SKM-1 treated with dmso at 0.1 percent for 144 hours (cell line): ENCODE data around the gene COPS7B.
"Not testable (repeated sequence)": the region's sequence is repeated elsewhere in the genome, so short reads cannot be mapped to it uniquely, and the experiment has no call there.

Experiments
- DNase-seq: peaks from one replicate; lab custom pipeline; 2025; ENCODE audit not compliant: unreplicated experiment; lab: John Stamatoyannopoulos, UW

COPS7B gene

DNA sequence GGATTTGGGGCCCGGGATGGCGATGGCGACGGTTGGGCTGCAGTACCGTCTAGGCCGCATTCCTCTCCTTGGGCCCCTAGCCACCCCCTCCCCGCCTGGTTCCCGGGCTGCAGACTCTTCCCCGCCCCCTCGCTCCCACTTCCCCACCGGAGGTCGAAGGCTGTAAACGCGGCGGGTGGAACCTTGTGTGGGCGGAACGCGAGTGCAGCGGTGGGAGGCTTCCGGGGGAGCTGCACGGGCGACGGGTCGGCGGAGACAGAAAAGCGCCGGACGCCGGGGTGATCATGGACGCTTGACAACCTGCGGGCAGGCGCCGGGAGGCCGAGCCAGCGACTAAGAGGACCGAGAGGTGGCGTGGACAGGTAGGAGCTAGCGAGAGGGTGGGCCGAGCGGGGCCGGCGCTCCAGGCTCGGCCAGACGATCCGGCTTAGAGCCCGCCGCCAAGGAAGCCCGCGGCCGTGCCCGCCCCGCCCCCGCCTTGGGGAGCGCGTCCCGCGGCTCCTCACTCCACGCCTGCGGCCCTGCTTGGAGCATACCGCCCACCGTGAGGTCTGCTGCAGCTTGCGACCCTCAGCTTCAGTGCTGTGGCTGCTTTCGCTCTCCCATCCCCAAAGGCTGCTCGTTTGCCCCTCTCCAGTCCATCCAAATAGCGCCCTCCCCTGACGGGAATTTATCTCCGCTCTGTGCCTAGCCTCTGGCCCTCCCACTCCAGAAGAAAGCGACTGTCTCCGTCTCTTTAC is at the start of gene COPS7B:
Gene COPS7B (plus strand): TSS at position 269 of the 740 bp plus-strand sequence. CDS start 2,126 bp downstream, outside the sequence.
- peak; percentile 79 for DNase-seq

DNA sequence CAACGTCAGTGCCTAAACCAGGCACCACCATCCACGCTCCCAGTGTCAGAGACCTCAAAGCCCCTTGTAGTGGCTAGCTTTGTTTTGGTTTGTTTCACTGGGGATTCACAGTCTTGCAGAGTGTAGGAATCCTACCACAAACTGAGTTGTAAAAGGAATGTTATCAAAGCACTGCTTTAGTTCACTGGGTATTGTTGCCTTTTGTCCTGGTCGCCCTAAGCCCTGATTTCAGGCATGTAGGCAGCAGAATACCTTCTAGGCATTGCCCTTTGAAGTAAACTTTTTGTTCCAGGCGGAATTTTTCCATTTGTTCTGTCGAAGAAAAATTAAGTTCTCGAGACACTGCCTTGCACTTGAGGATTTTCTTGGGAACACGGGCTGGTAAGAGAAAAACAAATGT is 48.5 kb upstream of the COPS7B start:
- no peak for DNase-seq

DNA sequence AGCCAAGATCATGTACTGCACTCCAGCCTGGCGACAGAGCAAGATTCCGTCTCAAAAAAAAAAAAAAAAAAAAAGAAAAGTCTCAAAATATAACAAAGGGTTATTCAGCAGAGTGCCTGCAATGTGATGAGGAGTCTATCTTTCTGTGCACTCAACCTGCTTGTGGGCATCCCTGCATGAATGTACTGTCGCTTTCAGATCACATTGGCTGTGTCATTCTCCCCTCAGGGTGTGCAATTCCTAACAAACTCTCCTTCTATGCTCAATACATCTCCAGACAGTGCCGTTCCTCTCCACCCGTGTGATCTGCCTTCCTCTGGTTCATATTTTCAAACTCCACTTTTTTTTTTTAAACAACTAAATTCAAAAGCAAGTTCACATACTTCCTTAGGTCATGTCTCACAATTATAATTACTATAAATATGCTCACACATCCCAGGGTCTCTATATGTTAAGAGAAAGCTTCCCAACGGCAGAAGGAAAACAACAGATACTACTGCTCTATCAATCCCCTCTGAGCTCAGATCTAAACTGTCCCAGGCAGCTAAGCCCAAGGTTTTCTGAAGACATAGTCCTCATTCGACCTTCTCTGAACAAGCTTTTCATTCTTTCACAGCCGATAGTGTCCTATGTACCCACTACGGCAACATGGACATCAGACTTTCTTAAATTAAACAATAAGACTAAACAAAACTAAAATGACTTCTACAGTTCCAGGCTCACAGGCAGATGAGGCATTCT is 42.7 kb upstream of the COPS7B start:
- DNase-seq: no peak

DNA sequence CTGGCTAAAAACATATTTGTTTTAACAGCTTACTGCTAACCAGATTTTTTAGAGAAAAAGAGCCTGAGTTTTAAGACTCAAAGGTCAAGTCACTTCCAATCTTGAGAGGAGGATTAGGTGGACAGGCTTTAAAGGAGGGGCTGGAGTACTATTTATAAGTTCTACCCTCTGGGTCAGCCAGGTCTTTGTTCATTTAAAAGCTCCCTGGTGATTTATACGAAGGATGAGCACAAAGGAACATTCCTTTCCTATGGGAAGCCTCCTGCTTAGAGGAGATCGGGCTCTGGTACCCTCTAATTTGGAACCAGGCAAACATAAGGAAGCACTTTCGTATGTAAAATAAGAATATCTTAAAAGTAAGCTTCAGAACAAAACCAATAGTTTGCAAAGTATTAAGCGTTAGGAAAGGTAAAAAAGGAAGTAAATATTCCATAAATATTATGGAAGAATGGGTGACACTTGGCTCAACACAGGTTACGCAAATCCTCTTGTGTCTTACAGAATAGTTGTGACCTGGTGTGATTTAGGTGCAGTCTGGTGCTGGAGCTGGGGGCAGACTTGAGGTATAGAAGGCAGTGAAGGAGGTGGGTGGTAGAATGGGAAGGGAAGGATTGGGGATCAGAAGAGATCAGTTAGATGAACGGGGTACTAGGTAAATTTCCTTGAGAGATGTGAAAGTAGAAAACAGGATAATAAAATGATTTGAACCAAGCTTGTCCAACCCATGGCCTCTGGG is 40.8 kb upstream of the COPS7B start:
- DNase-seq: no peak

DNA sequence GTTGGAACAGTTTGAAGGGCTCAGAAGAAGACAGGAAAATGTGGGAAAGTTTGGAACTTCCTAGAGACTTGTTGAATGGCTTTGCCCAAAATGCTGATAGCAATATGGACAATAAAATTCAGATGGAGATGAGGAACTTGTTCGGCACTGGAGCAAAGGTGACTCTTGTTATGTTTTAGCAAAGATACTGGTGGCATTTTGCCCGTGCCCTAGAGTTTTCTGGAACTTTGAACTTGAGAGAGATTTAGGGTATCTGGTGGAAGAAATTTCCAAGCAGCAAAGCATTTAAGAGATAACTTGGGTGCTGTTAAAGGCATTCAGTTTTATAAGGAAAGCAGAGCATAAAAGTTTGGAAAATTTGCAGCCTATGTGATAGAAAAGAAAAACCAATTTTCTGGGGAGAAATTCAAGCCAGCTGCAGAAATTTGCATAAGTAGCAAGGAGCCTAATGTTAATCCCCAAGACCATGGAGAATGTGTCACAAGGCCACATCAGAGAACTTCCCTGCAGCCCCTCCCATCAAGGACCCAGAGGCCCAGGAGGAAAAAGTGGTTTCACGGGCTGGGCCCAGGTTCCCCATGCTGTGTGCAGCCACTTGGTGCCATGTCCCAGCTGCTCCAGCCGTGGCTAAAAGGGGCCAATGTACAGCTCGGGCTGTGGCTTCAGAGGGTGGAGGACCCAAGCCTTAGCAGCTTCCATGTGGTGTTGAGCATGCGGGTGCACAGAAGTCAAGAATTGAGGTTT is 37.9 kb upstream of the COPS7B start:
- not testable (repeated sequence) for DNase-seq

DNA sequence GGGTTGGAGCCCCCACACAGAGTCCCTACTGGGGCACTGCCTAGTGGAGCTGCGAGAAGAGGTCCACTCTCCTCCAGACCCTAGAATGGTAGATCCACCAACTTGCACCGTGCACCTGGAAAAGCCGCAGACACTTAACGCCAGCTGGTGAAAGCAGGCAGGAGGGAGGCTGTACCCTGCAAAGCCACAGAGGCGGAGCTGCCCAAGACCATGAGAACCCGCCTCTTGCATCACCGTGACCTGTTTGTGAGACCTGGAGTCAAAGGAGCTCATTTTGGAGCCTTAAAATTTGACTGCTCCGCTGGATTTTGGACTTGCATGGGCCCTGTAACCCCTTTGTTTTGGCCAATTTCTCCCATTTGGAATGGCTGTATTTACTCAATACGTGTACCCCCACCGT is 37.2 kb upstream of the COPS7B start:
- not testable (repeated sequence) for DNase-seq

DNA sequence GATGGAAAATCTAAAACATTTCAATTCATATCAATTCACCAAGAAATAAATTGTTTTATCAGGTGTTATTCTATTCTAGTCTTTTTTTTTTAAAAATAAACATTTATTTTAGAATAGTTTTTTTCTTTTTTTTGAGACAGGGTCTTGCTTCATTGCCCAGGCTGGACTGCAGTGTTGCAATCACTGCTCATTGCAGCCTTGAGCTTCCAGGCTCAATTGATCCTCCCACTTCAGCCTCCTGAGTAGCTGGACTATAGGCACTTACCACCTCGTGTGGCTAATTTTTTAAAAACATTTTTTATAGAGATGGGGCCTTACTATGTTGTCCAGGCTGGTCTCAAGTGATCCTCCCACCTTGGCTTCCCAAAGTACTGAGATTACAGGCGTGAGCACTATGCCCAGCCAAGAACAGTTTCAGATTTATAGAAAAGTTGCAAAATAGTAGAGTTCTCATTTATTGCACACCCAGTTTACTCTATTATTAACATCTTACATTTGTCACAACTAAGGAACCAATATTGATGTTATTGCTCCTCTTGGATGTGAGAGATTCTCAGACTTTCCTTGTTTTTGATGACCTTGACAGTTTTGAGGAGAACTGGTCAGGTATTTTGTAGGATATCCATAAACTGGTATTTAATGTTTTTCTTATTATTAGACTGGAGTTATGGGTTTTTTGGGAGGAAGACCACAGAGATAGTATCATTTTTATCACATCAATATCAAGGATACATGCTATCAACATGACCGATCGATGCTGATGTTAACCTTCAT is 35.0 kb upstream of the COPS7B start:
- no peak for DNase-seq

DNA sequence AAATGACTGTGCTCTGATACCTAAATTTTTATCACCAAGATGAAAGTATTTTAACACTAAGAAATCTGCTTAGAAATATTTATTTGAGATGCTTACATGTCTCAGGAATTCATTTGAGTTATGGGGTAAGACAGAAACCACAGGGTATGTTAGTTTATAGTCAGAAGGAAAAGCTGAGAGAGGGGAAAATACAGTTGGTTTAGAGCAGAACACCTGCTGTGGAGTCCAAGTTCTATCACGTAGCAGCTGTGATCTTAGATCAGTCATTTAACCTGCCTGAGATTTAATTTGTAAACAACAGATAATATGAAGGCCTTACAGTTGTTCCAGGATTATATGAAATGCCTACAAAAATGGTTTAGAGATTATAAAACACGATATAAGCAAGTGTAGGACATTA is 34.2 kb upstream of the COPS7B start:
- DNase-seq: no peak

DNA sequence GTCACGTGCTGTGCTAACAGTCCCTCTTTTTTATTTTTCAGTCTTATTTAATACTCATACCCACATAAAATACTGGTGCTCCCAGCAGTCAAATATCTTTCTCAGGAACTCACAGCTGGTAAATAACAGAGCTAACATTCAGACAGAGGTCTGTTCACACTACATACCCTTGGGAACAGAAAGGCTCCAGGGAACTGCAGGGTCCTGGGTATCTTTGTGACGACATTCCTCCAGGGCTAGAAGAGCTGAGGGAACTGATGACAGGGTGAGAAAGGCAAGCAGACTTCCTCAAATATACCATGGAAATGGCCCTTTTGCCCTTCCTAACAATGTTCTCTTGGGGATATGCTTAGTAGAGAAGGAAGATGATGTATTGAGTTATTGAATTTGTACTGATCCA is 24.5 kb upstream of the COPS7B start:
- no peak for DNase-seq

DNA sequence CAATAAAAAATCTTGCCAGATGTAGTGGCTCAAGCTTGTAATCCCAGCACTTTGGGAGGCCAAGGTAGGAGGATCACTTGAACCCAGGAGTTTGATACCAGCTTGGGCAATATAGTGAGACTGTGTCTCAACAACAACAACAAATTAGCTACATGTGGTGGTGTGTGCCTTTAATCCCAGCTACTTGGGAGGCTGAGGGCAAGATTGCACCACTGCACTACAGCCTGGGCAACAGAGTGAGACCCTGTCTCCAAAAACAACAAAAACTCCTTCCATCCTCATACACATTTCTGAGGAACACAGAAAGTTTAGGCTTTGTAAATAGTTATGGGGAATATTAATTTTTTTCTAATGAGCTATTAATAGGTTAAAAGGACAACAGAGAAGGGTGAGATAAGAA is 22.1 kb upstream of the COPS7B start:
- DNase-seq: no peak

DNA sequence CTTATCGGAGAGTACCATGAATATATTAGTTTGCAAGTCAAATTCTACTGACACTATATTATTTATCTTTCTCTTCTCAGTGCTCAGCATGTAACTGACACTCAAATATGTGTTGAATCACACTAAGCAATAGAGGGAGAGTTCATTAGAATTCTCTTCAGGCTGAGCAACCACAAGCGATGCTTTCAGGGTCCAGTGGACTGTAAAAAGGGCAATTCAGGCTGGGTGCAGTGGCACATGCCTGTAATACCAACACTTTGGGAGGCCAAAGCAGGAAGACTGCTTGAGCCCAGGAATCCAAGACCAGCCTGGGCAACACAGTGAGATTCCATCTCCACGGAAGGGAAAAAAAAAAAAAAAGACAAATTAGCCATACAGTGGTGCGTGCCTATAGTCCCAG is 21.5 kb upstream of the COPS7B start:
- no peak for DNase-seq

DNA sequence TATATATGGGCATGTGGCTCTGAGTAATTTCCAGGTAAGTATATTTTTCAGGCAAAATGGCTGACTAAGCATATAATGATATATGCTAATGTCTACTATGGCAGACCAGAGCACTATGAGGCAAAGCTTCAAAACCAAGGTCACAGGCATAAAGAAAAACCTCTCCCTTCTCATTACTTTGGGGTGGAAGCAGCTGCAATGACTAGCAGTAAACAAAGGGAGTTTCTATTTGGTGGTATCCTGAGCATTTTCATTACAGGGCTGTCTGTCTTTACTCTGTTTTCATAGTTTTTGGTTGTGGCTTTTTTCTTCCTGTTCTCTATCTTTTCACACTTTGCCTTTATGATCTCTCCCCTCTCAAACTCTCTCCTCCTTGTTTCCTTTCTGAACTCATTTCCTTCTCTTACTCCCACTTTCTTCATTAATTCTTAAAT is 20.7 kb upstream of the COPS7B start:
- no peak for DNase-seq

DNA sequence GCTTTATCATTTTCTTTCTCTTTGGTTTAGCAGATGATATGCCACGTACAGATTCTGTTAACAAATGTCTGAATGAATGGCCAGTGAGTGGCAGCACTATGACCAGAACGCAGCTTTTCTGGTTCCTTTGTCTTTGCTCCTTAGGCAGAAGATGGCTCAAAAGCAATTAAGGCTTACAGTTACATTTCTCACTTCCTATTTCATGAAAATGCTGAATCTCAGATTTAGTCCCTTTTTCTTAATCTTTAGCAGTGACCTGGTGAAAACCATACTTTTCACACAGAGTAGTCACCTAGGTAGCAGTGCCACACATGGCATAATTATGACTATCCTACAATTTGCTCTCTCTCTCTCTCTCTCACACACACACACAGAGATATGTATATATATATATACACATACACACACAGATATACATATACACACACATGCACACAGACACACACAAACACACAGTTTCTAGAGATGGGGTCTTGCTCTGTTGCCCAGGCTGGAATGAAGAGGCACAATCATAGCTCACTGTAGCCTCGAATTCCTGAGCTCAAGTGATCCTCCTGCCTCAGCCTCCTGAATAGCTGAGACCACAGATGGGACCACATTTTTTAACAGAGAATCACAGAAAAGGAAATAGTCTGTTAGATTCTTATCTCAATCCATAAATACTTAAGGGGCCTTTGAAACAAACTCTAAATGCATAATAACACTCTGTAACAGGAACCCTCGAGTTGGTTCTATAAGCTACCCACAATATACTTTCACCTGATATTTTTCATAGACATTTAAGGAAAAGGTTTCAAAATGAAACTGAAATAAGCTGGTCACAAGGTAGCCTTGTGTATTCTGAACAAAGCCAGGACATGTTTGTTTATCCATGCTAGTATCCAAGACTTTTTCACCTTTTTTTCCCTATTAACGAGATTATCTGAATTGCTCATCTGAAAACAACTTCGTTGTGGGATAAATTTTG is 16.8 kb upstream of the COPS7B start:
- no peak for DNase-seq

DNA sequence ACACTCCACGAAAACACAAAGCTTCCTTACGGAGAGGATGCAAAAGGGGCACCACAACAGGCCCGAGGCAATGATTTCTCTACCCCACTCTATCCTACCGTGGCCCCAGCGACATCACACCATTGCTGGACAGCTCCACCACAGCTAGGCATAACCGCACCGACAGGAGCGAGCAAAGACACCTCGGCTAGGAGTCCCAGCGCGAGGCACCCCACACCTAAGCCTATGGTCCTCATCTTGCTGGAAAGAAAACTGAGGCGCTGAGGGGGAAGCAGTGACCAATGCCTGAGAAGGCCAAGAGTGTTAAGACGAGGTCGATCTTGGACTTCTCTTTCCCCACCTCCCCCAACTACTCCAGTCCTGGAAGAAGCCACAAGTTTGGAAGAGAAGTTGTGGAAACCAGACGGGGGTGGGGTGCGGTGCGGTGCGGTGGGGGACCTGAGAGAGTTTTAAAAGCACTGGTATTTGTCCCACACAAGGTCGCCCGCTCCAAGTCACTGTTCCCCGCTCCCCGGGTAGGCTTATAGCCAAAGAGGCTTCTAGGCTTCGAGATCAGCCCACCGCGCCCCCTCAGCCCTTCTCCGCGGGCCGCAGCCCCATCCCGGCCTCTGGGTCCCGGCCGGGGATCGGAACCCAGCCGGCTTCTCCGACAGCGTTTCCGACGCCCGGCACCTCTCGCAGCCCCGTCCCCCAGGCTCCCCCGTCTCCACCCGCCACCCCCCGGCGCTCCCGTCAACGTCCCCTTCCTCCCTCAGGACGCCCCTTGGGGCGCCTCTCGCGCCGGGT is 5.9 kb upstream of the COPS7B start:
- peak; percentile 3 for DNase-seq

DNA sequence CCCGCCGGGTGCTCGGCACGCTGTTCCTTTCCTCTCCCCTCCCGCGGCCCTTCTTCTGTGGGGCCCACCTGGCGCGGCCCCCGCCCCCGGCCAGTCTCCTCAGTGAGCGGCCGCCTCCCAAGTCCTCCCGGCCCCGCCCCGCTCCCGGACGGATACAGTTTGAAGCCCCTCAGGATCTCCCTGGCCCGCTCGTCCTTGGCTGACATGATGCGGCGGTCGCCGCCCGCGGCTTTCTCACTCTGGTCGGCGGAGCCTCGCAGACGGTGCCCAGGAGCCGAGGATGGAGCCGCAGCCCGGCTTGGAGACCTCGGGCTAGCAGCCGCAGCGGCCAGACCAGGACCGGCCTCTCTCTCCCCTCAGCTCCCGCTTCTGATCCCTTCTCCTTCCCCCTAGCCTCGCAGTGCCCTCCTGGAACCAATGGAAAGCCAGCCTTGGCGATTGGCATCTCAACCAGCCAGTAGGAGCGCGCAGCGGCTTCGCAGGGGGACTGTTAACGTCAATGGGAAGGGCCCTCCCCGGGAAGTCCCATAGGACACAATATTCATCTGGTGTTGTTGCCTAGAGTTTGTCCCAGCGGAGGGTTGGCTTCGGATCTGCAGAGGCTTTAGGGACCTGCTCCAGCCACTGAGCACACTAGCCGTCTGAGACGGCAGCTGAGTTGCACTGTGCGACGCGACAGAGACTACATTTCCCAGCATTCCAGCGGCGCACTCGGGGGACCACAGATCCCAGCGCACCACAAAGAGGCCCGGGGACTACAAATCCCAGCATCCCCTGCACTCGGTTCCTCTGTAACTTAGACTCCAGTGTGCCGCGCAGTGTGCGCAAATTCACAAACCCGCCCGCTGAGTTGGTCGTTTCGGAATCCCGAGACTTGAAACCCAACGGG is 5.1 kb upstream of the COPS7B start, which contains the start of gene PDE6D:
Gene PDE6D (minus strand): TSS at position 374 of the 889 bp plus-strand sequence. CDS start 168 bp downstream, at position 206.
- DNase-seq: peak; percentile 94

DNA sequence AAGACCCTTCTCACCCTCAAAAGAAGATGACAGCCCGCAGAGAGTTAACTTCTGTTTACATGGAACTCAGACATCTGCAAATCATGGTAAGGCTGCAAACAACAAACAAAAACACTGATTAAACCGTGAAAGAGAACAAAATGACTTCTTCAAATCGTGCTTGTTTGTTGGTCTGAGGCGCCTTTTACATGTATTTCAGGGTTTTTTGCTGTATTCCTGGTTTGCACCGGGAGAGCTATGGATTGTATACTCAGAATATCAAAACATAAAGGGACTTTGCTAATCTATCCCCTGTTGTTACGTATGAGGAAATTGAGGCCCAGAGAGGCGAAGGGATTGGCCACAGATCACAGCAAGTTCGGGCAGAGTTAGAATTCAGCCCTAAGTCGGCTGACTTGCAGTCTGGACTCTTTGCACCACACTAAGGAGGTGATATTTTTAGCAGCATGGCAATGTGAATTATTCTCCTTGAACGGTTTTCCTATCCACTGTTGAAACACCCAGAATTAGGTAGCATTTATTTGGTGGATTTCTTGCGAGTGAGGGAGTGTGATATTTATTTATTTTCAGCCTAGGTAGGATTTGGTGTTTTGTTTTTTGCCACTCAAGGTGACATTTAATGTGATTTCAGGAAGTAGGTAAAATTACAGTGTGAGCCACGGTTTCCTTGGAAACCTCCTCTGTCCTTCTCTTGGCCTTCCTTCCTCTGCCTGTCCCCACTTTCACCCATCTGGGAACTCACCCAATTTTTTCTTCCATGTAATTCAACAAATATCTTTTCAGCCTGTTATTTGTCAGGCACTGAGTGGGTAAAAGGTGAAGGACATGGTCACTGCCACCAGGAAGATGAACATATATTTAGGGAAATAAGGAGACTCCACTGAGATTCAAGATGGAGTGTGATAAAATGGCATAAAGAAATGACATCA is 4.2 kb upstream of the COPS7B start:
- DNase-seq: peak; percentile 30
